ENCODE data around the gene ANO9. TPM values are rescaled to one million over a fixed set of nuclear protein-coding genes. Genes with fewer than 3 reads are reported as not detected.

The ANO9 gene
- total RNA-seq, 4 donors from 2014 or later, result 0.11 to 0.42 (median 0.32) TPM; not detected in 1

- H3K4me1 ChIP-seq, result peaks cover 0 to 19% (median 2%) of the 10 kb centered on the region in 4 donors
- DNase-seq (ENCODE audit: extremely low spot score), result no peak
- 98% methylated on average over 7 of the region's 16 CpGs for WGBS
- TF ChIP-seq CTCF (IDR thresholded peaks at IDR 0.05) (no peak), POLR2A (IDR thresholded peaks at IDR 0.05; ENCODE audit: low read depth) (no peak), POLR2AphosphoS5 (IDR thresholded peaks at IDR 0.05) (no peak), EP300 (IDR thresholded peaks at IDR 0.05) (no peak)
- H3K27me3 ChIP-seq, result no peaks in the 10 kb centered on the region
- peaks cover 14 to 50% (median 28%) of the 10 kb centered on the region in 4 donors for H3K36me3 ChIP-seq
- no peak overlapping the region for H3K27ac ChIP-seq (replicated peaks in 1 of 4)
- H3K9me3 ChIP-seq, result no peaks in the 10 kb centered on the region
- intact Hi-C loops (cut with DNase I), result no loop called here
- no peak overlapping the region for H3K4me3 ChIP-seq
Observed at GRCh38 chr11:462107-462890, 20.5 kb upstream of the ANO9 start.

- Histone ChIP-seq H3K4me1 (peaks cover 0 to 19% (median 5%) of the 10 kb centered on the region in 4 donors), H3K9me3 (no peaks in the 10 kb centered on the region), H3K27me3 (no peaks in the 10 kb centered on the region), H3K36me3 (peaks cover 14 to 50% (median 28%) of the 10 kb centered on the region in 4 donors), H3K4me3 (no peak overlapping the region), H3K27ac (replicated peaks in 1 of 4) (no peak overlapping the region)
- intact Hi-C loops (cut with DNase I), result no loop called here
- no peak for DNase-seq (ENCODE audit: extremely low spot score)
- no CpG with 5 or more reads among the region's 9 CpGs for WGBS
- TF ChIP-seq CTCF (IDR thresholded peaks at IDR 0.05), result no peak
- TF ChIP-seq POLR2A (IDR thresholded peaks at IDR 0.05; ENCODE audit: low read depth), result no peak
- TF ChIP-seq POLR2AphosphoS5 (IDR thresholded peaks at IDR 0.05), result no peak
- TF ChIP-seq EP300 (IDR thresholded peaks at IDR 0.05), result no peak
Observed at GRCh38 chr11:461626-462025, 19.8 kb upstream of the ANO9 start.

GRCh38 chr11:460331-461199 lies 18.8 kb upstream of the ANO9 start:
- peaks cover 0 to 21% (median 5%) of the 10 kb centered on the region in 4 donors for H3K4me1 ChIP-seq
- H3K9me3 ChIP-seq, result no peaks in the 10 kb centered on the region
- intact Hi-C loops (cut with DNase I), result no loop called here
- no peaks in the 10 kb centered on the region for H3K27me3 ChIP-seq
- H3K27ac ChIP-seq (replicated peaks in 1 of 4), result no peak overlapping the region
- DNase-seq (ENCODE audit: extremely low spot score), result no peak
- peaks cover 14 to 53% (median 28%) of the 10 kb centered on the region in 4 donors for H3K36me3 ChIP-seq
- WGBS, result 94% methylated on average over 33 of the region's 41 CpGs
- no peak overlapping the region for H3K4me3 ChIP-seq
- no peak for TF ChIP-seq EP300 (IDR thresholded peaks at IDR 0.05)
- TF ChIP-seq CTCF (IDR thresholded peaks at IDR 0.05), result no peak
- TF ChIP-seq POLR2AphosphoS5 (IDR thresholded peaks at IDR 0.05), result no peak
- no peak for TF ChIP-seq POLR2A (IDR thresholded peaks at IDR 0.05; ENCODE audit: low read depth)

GRCh38 chr11:459511-460220 lies 17.9 kb upstream of the ANO9 start:
- WGBS, result 91% methylated on average over 23 of the region's 24 CpGs

More at GRCh38 chr11:459511-460220, 17.9 kb upstream of the ANO9 start:
- Histone ChIP-seq H3K36me3 (peaks cover 14 to 48% (median 27%) of the 10 kb centered on the region in 4 donors), H3K9me3 (no peaks in the 10 kb centered on the region), H3K4me3 (no peak overlapping the region), H3K27ac (replicated peaks in 1 of 4) (no peak overlapping the region), H3K27me3 (no peaks in the 10 kb centered on the region), H3K4me1 (peaks cover 0 to 24% (median 5%) of the 10 kb centered on the region in 4 donors)
- no peak for DNase-seq (ENCODE audit: extremely low spot score)
- no peak for TF ChIP-seq POLR2AphosphoS5 (IDR thresholded peaks at IDR 0.05)
- no peak for TF ChIP-seq EP300 (IDR thresholded peaks at IDR 0.05)
- TF ChIP-seq CTCF (IDR thresholded peaks at IDR 0.05), result no peak
- TF ChIP-seq POLR2A (IDR thresholded peaks at IDR 0.05; ENCODE audit: low read depth), result no peak
- intact Hi-C loops (cut with DNase I), result no loop called here

Measured in esophagus muscularis mucosa (tissue), 4 donors.